ENCODE results near the gene ADAM22. TPM values are rescaled to one million over a fixed set of nuclear protein-coding genes. Genes with fewer than 3 reads are reported as not detected.

ADAM22 gene
- total RNA-seq, 1 donor from 2014 or later, result 1.9 TPM

DNA sequence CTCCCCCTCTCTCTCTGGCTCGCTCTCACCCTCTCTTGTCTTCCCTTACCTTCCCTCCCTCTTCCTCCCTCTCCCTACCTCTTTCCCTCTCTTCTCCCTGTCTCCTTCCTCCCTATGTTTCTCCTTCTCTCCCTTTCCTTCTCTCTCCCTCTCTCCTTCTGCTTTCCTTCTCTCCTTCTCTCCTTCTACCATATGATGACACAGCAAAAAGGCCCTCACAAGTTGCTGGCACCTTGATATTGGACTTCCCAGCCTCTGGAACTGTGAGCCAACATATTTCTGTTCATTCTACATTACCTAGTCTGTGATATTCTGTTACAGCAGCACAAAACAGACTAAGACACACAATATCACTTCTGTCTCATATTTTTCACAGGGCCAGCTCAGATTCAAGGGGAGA lies 135.0 kb downstream of the ADAM22 start:
- Histone ChIP-seq H3K27me3 (ENCODE audit: low read depth) (no peaks in the 10 kb centered on the region), H3K4me3 (no peak overlapping the region), H3K4me1 (no peaks in the 10 kb centered on the region), H3K9me3 (replicated peaks) (no peaks in the 10 kb centered on the region), H3K27ac (replicated peaks) (no peak overlapping the region), H3K36me3 (no peaks in the 10 kb centered on the region)
- TF ChIP-seq, protein P1, sequence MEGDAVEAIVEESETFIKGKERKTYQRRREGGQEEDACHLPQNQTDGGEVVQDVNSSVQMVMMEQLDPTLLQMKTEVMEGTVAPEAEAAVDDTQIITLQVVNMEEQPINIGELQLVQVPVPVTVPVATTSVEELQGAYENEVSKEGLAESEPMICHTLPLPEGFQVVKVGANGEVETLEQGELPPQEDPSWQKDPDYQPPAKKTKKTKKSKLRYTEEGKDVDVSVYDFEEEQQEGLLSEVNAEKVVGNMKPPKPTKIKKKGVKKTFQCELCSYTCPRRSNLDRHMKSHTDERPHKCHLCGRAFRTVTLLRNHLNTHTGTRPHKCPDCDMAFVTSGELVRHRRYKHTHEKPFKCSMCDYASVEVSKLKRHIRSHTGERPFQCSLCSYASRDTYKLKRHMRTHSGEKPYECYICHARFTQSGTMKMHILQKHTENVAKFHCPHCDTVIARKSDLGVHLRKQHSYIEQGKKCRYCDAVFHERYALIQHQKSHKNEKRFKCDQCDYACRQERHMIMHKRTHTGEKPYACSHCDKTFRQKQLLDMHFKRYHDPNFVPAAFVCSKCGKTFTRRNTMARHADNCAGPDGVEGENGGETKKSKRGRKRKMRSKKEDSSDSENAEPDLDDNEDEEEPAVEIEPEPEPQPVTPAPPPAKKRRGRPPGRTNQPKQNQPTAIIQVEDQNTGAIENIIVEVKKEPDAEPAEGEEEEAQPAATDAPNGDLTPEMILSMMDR (IDR thresholded peaks at IDR 0.05; ENCODE audit: borderline replicate concordance), result no peak
- DNase-seq, result no peak
- intact Hi-C loops (cut with micrococcal nuclease), result no loop called here

GRCh38 chr7:88071994-88072714 lies 138.1 kb downstream of the ADAM22 start:
- no peak for DNase-seq
- TF ChIP-seq, protein P1 (IDR thresholded peaks at IDR 0.05; ENCODE audit: borderline replicate concordance), result no peak
- no peaks in the 10 kb centered on the region for H3K36me3 ChIP-seq
- intact Hi-C loops (cut with micrococcal nuclease), result no loop called here
- no peak overlapping the region for H3K4me3 ChIP-seq
- H3K9me3 ChIP-seq (replicated peaks), result no peaks in the 10 kb centered on the region
- H3K4me1 ChIP-seq, result no peaks in the 10 kb centered on the region
- no peaks in the 10 kb centered on the region for H3K27me3 ChIP-seq (ENCODE audit: low read depth)
- no peak overlapping the region for H3K27ac ChIP-seq (replicated peaks)

GRCh38 chr7:88072715-88073055 lies 138.6 kb downstream of the ADAM22 start:
- no peak for DNase-seq
- no peaks in the 10 kb centered on the region for H3K4me1 ChIP-seq
- no peak overlapping the region for H3K4me3 ChIP-seq
- H3K9me3 ChIP-seq (replicated peaks), result no peaks in the 10 kb centered on the region
- H3K27ac ChIP-seq (replicated peaks), result no peak overlapping the region
- H3K36me3 ChIP-seq, result no peaks in the 10 kb centered on the region
- no peaks in the 10 kb centered on the region for H3K27me3 ChIP-seq (ENCODE audit: low read depth)
- TF ChIP-seq, protein P1 (IDR thresholded peaks at IDR 0.05; ENCODE audit: borderline replicate concordance), result no peak
- intact Hi-C loops (cut with micrococcal nuclease), result no loop called here

GRCh38 chr7:88073626-88074025 lies 139.6 kb downstream of the ADAM22 start:
- H3K27ac ChIP-seq (replicated peaks), result no peak overlapping the region
- TF ChIP-seq, protein P1 (IDR thresholded peaks at IDR 0.05; ENCODE audit: borderline replicate concordance), result no peak
- no peaks in the 10 kb centered on the region for H3K9me3 ChIP-seq (replicated peaks)
- no peaks in the 10 kb centered on the region for H3K36me3 ChIP-seq
- intact Hi-C loops (cut with micrococcal nuclease), result no loop called here
- no peak overlapping the region for H3K4me3 ChIP-seq
- H3K27me3 ChIP-seq (ENCODE audit: low read depth), result no peaks in the 10 kb centered on the region
- no peak for DNase-seq
- no peaks in the 10 kb centered on the region for H3K4me1 ChIP-seq

- Histone ChIP-seq H3K4me1 (no peaks in the 10 kb centered on the region), H3K27ac (replicated peaks) (no peak overlapping the region), H3K4me3 (no peak overlapping the region), H3K9me3 (replicated peaks) (no peaks in the 10 kb centered on the region), H3K27me3 (ENCODE audit: low read depth) (no peaks in the 10 kb centered on the region), H3K36me3 (no peaks in the 10 kb centered on the region)
- DNase-seq, result no peak
- intact Hi-C loops (cut with micrococcal nuclease), result no loop called here
- TF ChIP-seq, protein P1 (IDR thresholded peaks at IDR 0.05; ENCODE audit: borderline replicate concordance), result no peak
Observed at GRCh38 chr7:88075216-88075615, 141.2 kb downstream of the ADAM22 start.

Data from left ventricle myocardium inferior (tissue), 1 donor.